ENCODE results near the gene TNFSF4.
"Not testable (repeated sequence)": the region's sequence is repeated elsewhere in the genome, so short reads cannot be mapped to it uniquely, and the experiment has no call there.

The TNFSF4 gene, protein sequence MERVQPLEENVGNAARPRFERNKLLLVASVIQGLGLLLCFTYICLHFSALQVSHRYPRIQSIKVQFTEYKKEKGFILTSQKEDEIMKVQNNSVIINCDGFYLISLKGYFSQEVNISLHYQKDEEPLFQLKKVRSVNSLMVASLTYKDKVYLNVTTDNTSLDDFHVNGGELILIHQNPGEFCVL

GRCh38 chr1:173206816-173207568 lies at the start of gene TNFSF4:
TNFSF4 (minus strand) TSS chr1:173207331; CDS start chr1:173207176, 155 bp downstream.
- DNase-seq (ENCODE audit: low read depth in 2 of 2, low spot score in 1 of 2), result no peak

DNA sequence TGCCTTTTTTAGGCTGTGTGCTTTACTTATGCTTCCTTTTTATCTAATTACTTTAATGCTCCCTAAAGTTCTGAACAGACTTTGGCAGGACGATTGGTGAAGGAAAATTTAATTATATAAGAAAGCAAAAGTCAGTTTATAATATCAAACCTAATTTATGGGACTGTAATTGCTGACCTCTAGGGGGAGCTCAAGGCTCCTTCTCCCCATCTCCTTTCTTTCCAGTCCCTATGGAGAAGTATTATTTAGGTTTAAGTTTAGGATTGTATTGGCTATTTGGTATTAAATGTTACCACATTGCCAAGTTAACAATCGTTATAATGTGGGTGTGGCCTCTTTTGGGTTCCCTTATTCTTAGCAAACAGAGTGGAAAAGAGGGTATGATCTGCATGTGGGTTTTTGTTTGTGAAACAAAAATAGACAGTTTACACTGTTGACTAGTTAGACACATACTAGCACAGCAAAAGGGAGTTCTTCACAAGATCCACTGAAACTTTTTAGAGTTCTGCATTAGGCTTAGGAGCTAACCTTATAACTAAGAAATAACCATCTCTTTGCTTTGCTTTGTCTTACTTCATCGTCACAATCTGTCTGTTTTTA lies 48.2 kb upstream of the TNFSF4 start:
- no peak for DNase-seq (ENCODE audit: low read depth in 2 of 2, low spot score in 1 of 2)

- no peak for DNase-seq (ENCODE audit: low read depth in 2 of 2, low spot score in 1 of 2)
These were observed 45.9 kb upstream of the TNFSF4 start for GRCh38 chr1:173253046-173253445.

GRCh38 chr1:173249349-173249748 lies 42.2 kb upstream of the TNFSF4 start:
- DNase-seq (ENCODE audit: low read depth in 2 of 2, low spot score in 1 of 2), result no peak

GRCh38 chr1:173248247-173248940 lies 41.3 kb upstream of the TNFSF4 start:
- DNase-seq (ENCODE audit: low read depth in 2 of 2, low spot score in 1 of 2), result no peak

- no peak for DNase-seq (ENCODE audit: low read depth in 2 of 2, low spot score in 1 of 2)
These were observed 38.8 kb upstream of the TNFSF4 start for GRCh38 chr1:173245892-173246291.

DNA sequence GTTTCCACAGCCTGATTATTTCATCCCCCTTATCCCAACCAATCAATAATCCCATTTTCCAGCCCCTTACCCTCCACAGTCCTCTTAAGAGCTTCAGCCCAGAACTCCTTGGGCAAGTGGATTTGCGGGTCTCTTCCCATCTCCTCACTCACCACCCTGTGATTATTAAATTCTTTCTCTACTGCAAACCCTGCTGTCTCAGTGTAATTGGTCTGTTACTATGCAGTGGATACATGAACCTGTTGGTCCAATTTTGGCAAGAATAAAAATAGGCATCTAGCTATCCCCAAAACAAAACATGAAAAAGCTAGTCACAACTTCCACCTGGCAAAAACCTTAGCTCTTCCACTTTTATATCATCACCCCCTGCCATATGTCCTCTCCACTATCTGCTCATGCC lies 36.2 kb upstream of the TNFSF4 start:
- no peak for DNase-seq (ENCODE audit: low read depth in 2 of 2, low spot score in 1 of 2)

- no peak for DNase-seq (ENCODE audit: low read depth in 2 of 2, low spot score in 1 of 2)
These were observed 34.6 kb upstream of the TNFSF4 start for GRCh38 chr1:173241528-173242347.

DNA sequence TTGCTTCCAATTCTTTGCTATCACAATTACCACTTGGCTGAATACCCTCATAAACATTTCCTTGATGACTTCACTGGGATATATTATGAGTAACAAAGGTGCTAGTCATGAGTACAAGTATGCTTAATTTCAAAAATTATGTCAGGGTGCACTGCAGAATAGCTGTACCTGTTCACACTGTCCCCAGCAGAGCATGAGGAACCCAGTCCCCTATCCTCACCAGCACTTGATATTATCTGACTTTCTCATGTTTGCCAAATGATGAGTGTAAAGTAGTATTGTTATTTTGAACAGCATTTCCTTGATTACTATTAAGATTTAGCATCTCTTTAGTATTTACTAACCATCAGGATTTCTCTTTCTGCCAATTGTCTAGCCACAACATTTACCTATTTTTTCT lies 33.5 kb upstream of the TNFSF4 start:
- no peak for DNase-seq (ENCODE audit: low read depth in 2 of 2, low spot score in 1 of 2)

GRCh38 chr1:173239058-173239457 lies 31.9 kb upstream of the TNFSF4 start:
- DNase-seq (ENCODE audit: low read depth in 2 of 2, low spot score in 1 of 2), result no peak

DNA sequence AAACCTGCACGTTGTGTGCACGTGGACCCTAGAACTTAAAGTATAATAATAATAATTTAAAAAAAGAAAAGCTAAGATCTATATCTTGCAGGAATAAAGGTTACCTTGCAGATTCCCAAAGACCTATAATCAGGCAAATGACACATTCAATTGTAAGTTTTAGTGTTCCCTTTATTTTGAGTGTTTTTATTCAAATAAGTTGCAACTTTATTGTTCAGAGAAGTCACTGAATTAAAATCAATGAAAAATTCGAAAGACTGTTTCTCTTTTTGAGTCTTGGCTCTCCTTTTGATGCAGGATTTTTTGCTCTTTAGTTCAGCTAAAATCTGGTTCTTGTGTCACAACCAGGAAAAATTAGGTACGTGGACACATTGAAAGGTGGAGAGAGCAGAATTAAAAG lies 27.8 kb upstream of the TNFSF4 start:
- DNase-seq (ENCODE audit: low read depth in 2 of 2, low spot score in 1 of 2), result no peak

DNA sequence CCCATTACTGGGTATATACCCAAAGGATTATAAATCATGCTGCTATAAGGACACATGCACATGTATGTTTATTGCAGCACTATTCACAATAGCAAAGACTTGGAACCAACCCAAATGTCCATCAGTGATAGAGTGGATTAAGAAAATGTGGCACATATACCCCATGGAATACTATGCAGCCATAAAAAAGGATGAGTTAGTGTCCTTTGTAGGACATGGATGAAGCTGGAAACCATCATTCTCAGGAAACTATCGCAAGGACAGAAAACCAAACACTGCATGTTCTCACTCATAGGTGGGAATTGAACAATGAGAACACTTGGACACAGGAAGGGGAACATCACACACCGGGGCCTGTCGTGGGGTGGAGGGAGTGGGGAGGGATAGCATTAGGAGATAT lies 27.3 kb upstream of the TNFSF4 start:
- not testable (repeated sequence) for DNase-seq (ENCODE audit: low read depth in 2 of 2, low spot score in 1 of 2)

GRCh38 chr1:173229031-173229430 lies 21.9 kb upstream of the TNFSF4 start:
- DNase-seq (ENCODE audit: low read depth in 2 of 2, low spot score in 1 of 2), result not testable (repeated sequence)

DNA sequence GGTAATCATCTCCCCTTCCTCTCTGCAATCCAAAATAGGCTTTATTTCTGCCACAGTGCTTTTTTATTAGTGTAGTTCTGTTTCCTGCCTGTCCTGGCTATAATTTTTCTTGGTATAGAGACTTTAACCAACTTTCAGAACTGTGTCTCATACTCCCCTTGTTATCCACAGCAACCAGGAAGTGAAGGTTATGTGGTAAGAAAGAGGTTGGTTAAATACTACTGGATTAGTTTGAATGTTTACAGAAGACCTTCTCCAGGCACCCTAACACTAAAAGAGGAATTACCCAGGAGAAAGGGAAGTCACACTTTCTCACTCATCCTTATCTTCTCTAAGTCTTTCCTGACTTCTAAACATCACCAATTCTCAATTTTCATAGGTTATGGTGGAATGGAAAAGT lies 17.8 kb upstream of the TNFSF4 start:
- DNase-seq (ENCODE audit: low read depth in 2 of 2, low spot score in 1 of 2), result no peak

DNA sequence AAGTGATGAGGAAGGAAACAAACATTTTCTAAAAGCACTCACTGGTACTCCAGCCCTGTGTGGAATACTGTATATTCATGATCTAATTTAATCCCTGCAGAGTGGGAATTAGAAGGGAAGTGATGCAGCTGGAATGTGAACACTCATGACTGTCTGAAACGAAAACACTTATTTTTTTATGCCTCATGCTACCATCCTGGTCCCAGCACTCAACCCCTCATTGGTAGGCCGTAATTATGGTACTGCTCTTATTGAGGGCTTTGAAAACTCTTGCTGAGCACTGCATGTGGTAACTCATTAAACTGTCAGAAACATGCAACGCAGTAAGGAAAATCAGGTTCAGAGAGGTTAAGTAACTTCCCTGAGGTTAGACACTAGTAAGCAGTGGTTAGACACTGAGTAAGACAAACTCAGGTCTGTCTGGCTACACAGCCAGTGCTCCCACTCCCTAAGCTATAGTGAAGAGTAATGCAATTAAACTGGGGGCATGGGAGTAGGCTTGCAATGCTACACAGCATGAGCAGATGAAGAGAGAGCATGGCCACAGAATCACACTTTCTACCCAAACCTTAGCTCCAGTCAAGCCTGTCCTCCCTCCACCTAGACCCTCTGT lies 17.3 kb upstream of the TNFSF4 start:
- DNase-seq (ENCODE audit: low read depth in 2 of 2, low spot score in 1 of 2), result no peak

- no peak for DNase-seq (ENCODE audit: low read depth in 2 of 2, low spot score in 1 of 2)
These were observed 15.9 kb upstream of the TNFSF4 start for GRCh38 chr1:173223031-173223380.

- no peak for DNase-seq (ENCODE audit: low read depth in 2 of 2, low spot score in 1 of 2)
These were observed 15.3 kb upstream of the TNFSF4 start for GRCh38 chr1:173222149-173223030.

DNA sequence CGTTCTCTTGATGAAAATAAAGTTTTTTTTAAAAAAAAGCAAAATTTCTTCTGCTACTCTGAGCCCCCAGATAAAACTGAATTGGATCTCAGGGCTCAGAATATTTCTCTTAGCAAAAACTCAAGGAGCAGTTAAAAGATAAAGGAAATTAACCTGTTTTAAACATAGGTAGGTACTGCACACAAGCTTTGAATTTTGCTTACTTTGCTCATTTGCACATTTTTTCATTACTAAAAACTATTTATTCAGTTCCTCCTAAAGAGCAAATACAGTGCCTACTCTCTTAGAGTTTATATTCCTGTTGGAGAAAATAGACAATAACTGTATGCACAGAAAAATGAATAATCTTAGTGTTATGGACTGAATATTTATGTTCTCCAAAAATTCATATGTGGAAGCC lies 13.0 kb upstream of the TNFSF4 start:
- no peak for DNase-seq (ENCODE audit: low read depth in 2 of 2, low spot score in 1 of 2)

- no peak for DNase-seq (ENCODE audit: low read depth in 2 of 2, low spot score in 1 of 2)
These were observed 6.5 kb upstream of the TNFSF4 start for GRCh38 chr1:173213665-173214064.

Data from stimulated activated CD8-positive, alpha-beta memory T cell treated with anti-CD3 and anti-CD28 coated beads, Interleukin-4, amount 100 ng/mL, for 4 hours (primary cell).